Superior temporal gyrus (tissue), 1 donor: ENCODE measurements around the gene OR52A1.
"Not testable (repeated sequence)": the region's sequence is repeated elsewhere in the genome, so short reads cannot be mapped to it uniquely, and the experiment has no call there.

ENCODE experiments used
- DNase-seq: peaks from one replicate; pipeline ENCODE4 v3.0.0-alpha.2; 2016; ENCODE audit errors: extremely low spot score

Gene OR52A1

GRCh38 chr11:5154657-5155056 lies at the start of gene OR52A1:
Gene OR52A1, minus strand, starts transcription at chr11:5154757. Its CDS starts 2,388 bp downstream, at chr11:5152369.
- DNase-seq = no peak

GRCh38 chr11:5203366-5203765 lies 48.8 kb upstream of the OR52A1 start:
- no peak for DNase-seq

- DNase-seq = no peak
Observed at GRCh38 chr11:5200582-5200981, 46.0 kb upstream of the OR52A1 start, which contains the start of gene OR51V1. Gene OR51V1, minus strand, starts transcription at chr11:5200682. Its CDS starts 0 bp downstream, at chr11:5200682.

- no peak for DNase-seq
Observed at GRCh38 chr11:5198285-5198684, 43.7 kb upstream of the OR52A1 start.

- DNase-seq = no peak
Observed at GRCh38 chr11:5197536-5197935, 43.0 kb upstream of the OR52A1 start.

- DNase-seq = no peak
Observed at GRCh38 chr11:5196731-5197130, 42.2 kb upstream of the OR52A1 start.

- DNase-seq = no peak
Observed at GRCh38 chr11:5196067-5196466, 41.5 kb upstream of the OR52A1 start.

- no peak for DNase-seq
Observed at GRCh38 chr11:5192738-5193137, 38.2 kb upstream of the OR52A1 start.

GRCh38 chr11:5188201-5188600 lies 33.6 kb upstream of the OR52A1 start:
- no peak for DNase-seq

- no peak for DNase-seq
Observed at GRCh38 chr11:5178046-5178837, 23.7 kb upstream of the OR52A1 start.

GRCh38 chr11:5174934-5175333 lies 20.4 kb upstream of the OR52A1 start:
- no peak for DNase-seq

GRCh38 chr11:5171856-5172255 lies 17.3 kb upstream of the OR52A1 start:
- no peak for DNase-seq

- DNase-seq = not testable (repeated sequence)
Observed at GRCh38 chr11:5165898-5166297, 11.3 kb upstream of the OR52A1 start.

- DNase-seq = not testable (repeated sequence)
Observed at GRCh38 chr11:5164807-5165206, 10.2 kb upstream of the OR52A1 start.

GRCh38 chr11:5161045-5161444 lies 6.5 kb upstream of the OR52A1 start:
- DNase-seq = not testable (repeated sequence)

GRCh38 chr11:5160217-5160616 lies 5.7 kb upstream of the OR52A1 start:
- not testable (repeated sequence) for DNase-seq

- DNase-seq = no peak
Observed at GRCh38 chr11:5159806-5160205, 5.2 kb upstream of the OR52A1 start.

GRCh38 chr11:5153574-5154431 lies 754 bp downstream of the OR52A1 start:
- DNase-seq = no peak

- no peak for DNase-seq
Observed at GRCh38 chr11:5151713-5152153, 2.8 kb downstream of the OR52A1 start.

- DNase-seq = not testable (repeated sequence)
Observed at GRCh38 chr11:5144206-5144605, 10.4 kb downstream of the OR52A1 start.

- DNase-seq = no peak
Observed at GRCh38 chr11:5137996-5138395, 16.6 kb downstream of the OR52A1 start, which contains the start of gene OR52A5. Gene OR52A5, minus strand, starts transcription at chr11:5138356. Its CDS starts 5,714 bp downstream, at chr11:5132642.

- DNase-seq = no peak
Observed at GRCh38 chr11:5137014-5137413, 17.5 kb downstream of the OR52A1 start.
